Astrocyte (in vitro differentiated cells and primary cell): ENCODE measurements around the gene RAN.

ENCODE experiments used
- CTCF ChIP-seq: IDR thresholded peaks from 2 replicates; pipeline ENCODE4 v1.5.1; 2011; ENCODE audit warnings: low read depth, mild to moderate bottlenecking, inconsistent platforms, low read length, moderate library complexity; ENCODE audit not compliant: insufficient read depth
- EZH2 ChIP-seq: IDR thresholded peaks from 2 replicates; pipeline ENCODE4 v1.6.1; 2012; ENCODE audit warnings: mild to moderate bottlenecking, low read length, inconsistent platforms; ENCODE audit not compliant: insufficient read depth

GRCh38 chr12:130829391-130830245 is 42.2 kb upstream of the RAN start:
- TF ChIP-seq CTCF (no peak), EZH2 (no peak)
